H9 (cell line): Measurements from ENCODE around the gene EXOSC2. TPM values are rescaled to one million over a fixed set of nuclear protein-coding genes. Genes with fewer than 3 reads are reported as not detected.

ENCODE experiments used
- DNase-seq: peaks from one replicate; pipeline ENCODE4 v3.0.0-alpha.2; 2017
- H2AFZ ChIP-seq: one replicate; pipeline ENCODE4 v1.6.1; 2013; ENCODE audit warnings: mild to moderate bottlenecking, low read length, control low read depth, moderate library complexity
- H2AK5ac ChIP-seq: 2 replicates; pipeline ENCODE4 v1.6.1; 2013; ENCODE audit warnings: low read length, control low read depth, mixed read lengths; ENCODE audit not compliant: insufficient read length
- H2BK120ac ChIP-seq: one replicate; pipeline ENCODE4 v1.6.1; 2013; ENCODE audit warnings: low read depth, mild to moderate bottlenecking, low read length, control low read depth, inconsistent platforms; ENCODE audit not compliant: poor library complexity, severe bottlenecking
- H2BK12ac ChIP-seq: 2 replicates; pipeline ENCODE4 v1.6.1; 2013; ENCODE audit warnings: low read length, control low read depth, mixed read lengths, low read depth; ENCODE audit not compliant: insufficient read length
- H2BK15ac ChIP-seq: 2 replicates; pipeline ENCODE4 v1.6.1; 2013; ENCODE audit warnings: low read depth, low read length, control low read depth
- H2BK20ac ChIP-seq: one replicate; pipeline ENCODE4 v1.6.1; 2013; ENCODE audit warnings: low read depth, mild to moderate bottlenecking, low read length, control low read depth, inconsistent platforms; ENCODE audit not compliant: poor library complexity, severe bottlenecking
- H2BK5ac ChIP-seq: 2 replicates; pipeline ENCODE4 v1.6.1; 2013; ENCODE audit warnings: low read length, control low read depth, mixed read lengths; ENCODE audit not compliant: insufficient read length
- H3K14ac ChIP-seq: 2 replicates; pipeline ENCODE4 v1.6.1; 2013; ENCODE audit warnings: low read length, control low read depth; ENCODE audit not compliant: insufficient read depth
- H3K18ac ChIP-seq: 2 replicates; pipeline ENCODE4 v1.6.1; 2013; ENCODE audit warnings: low read depth, mild to moderate bottlenecking, mixed read lengths, low read length, control low read depth; ENCODE audit not compliant: insufficient read length
- H3K23ac ChIP-seq: 2 replicates; pipeline ENCODE4 v1.6.1; 2013; ENCODE audit warnings: low read length, control low read depth, mixed read lengths, low read depth; ENCODE audit not compliant: insufficient read length
- H3K23me2 ChIP-seq: 2 replicates; pipeline ENCODE4 v1.6.1; 2013; ENCODE audit warnings: low read depth, mild to moderate bottlenecking, mixed read lengths, low read length, control low read depth; ENCODE audit not compliant: insufficient read length, poor library complexity, severe bottlenecking
- H3K27ac ChIP-seq: 2 replicates; pipeline ENCODE4 v1.5.1; 2013; ENCODE audit warnings: low read length, control low read depth, mixed read lengths, low read depth; ENCODE audit not compliant: insufficient read length
- H3K27me3 ChIP-seq: 2 replicates; pipeline ENCODE4 v1.6.1; 2013; ENCODE audit warnings: low read length, control low read depth, inconsistent platforms; ENCODE audit not compliant: insufficient read depth
- H3K4ac ChIP-seq: 2 replicates; pipeline ENCODE4 v1.6.1; 2013; ENCODE audit warnings: low read depth, mild to moderate bottlenecking, control low read depth, inconsistent platforms, low read length, moderate library complexity
- H3K4me1 ChIP-seq: 2 replicates; pipeline ENCODE4 v1.6.1; 2013; ENCODE audit warnings: low read length, control low read depth, inconsistent platforms; ENCODE audit not compliant: insufficient read depth
- H3K4me2 ChIP-seq: 2 replicates; pipeline ENCODE4 v1.6.1; 2013; ENCODE audit warnings: low read length, control low read depth, mixed read lengths; ENCODE audit not compliant: insufficient read length, insufficient read depth
- H3K56ac ChIP-seq: 2 replicates; pipeline ENCODE4 v1.6.1; 2013; ENCODE audit warnings: low read depth, mild to moderate bottlenecking, mixed read lengths, low read length, control low read depth; ENCODE audit not compliant: insufficient read length
- H3K79me1 ChIP-seq: 2 replicates; pipeline ENCODE4 v1.6.1; 2013; ENCODE audit warnings: low read depth, mild to moderate bottlenecking, moderate library complexity, low read length, control low read depth, inconsistent platforms; ENCODE audit not compliant: insufficient read depth, poor library complexity, severe bottlenecking
- H3K79me2 ChIP-seq: 2 replicates; pipeline ENCODE4 v1.6.1; 2013; ENCODE audit warnings: low read length, control low read depth, inconsistent platforms; ENCODE audit not compliant: insufficient read depth
- H3K9ac ChIP-seq: 2 replicates; pipeline ENCODE4 v1.6.1; 2013; ENCODE audit warnings: low read length, control low read depth, mixed read lengths; ENCODE audit not compliant: insufficient read length; ENCODE audit errors: extremely low read depth
- H3K9me3 ChIP-seq: one replicate; pipeline ENCODE4 v1.6.1; 2013; ENCODE audit warnings: low read depth, low read length, inconsistent platforms; ENCODE audit not compliant: control insufficient read depth
- H3T11ph ChIP-seq: one replicate; pipeline ENCODE4 v1.6.1; 2013; ENCODE audit warnings: mild to moderate bottlenecking, low read length, control low read depth, inconsistent platforms
- H4K20me1 ChIP-seq: one replicate; pipeline ENCODE4 v1.6.1; 2013; ENCODE audit not compliant: control insufficient read depth, insufficient read length, insufficient read depth
- H4K5ac ChIP-seq: 2 replicates; pipeline ENCODE4 v1.6.1; 2013; ENCODE audit warnings: low read depth, mild to moderate bottlenecking, mixed read lengths, low read length, control low read depth; ENCODE audit not compliant: insufficient read length
- H4K8ac ChIP-seq: replicated peaks from 2 replicates; pipeline ENCODE4 v1.6.1; 2013; ENCODE audit warnings: low read length, control low read depth, mixed read lengths, low read depth; ENCODE audit not compliant: insufficient read length
- H4K91ac ChIP-seq: 2 replicates; pipeline ENCODE4 v1.6.1; 2013; ENCODE audit warnings: low read depth, mild to moderate bottlenecking, moderate library complexity, mixed read lengths, low read length, control low read depth; ENCODE audit not compliant: insufficient read length
- H3K27ac Mint-ChIP-seq, 3 experiments: 2 replicates in 2 of 3; 3 replicates in 1 of 3; pipeline ENCODE4 v1.8.0; 2020 to 2021; ENCODE audit warnings: mixed read lengths in 3 of 3, mild to moderate bottlenecking in 1 of 3, moderate library complexity in 1 of 3
- H3K27me3 Mint-ChIP-seq: 2 replicates; pipeline ENCODE4 v1.8.0; 2021; ENCODE audit warnings: low read depth, mild to moderate bottlenecking, moderate library complexity, mixed read lengths
- H3K36me3 Mint-ChIP-seq, 3 experiments: 2 replicates in 2 of 3; 3 replicates in 1 of 3; pipeline ENCODE4 v1.8.0; 2020 to 2021; ENCODE audit warnings: low read depth in 3 of 3, mixed read lengths in 3 of 3; ENCODE audit not compliant: insufficient read depth in 1 of 3
- H3K4me1 Mint-ChIP-seq, 2 experiments: 2 replicates each; pipeline ENCODE4 v1.8.0; 2020; ENCODE audit warnings: mixed read lengths in 2 of 2
- H3K4me3 Mint-ChIP-seq, 2 experiments: 2 replicates in 1 of 2; 3 replicates in 1 of 2; pipeline ENCODE4 v1.8.0; 2020 to 2021; ENCODE audit warnings: mild to moderate bottlenecking in 2 of 2, mixed read lengths in 2 of 2, moderate library complexity in 1 of 2
- H3K9me3 Mint-ChIP-seq, 2 experiments: 2 replicates in 1 of 2; 3 replicates in 1 of 2; pipeline ENCODE4 v1.8.0; 2020; ENCODE audit warnings: mild to moderate bottlenecking in 2 of 2, mixed read lengths in 2 of 2, moderate library complexity in 1 of 2
- CTCF ChIP-seq: fragments of 200-600 bp; sonication (generic); conservative IDR thresholded peaks from 3 replicates; pipeline ENCODE4 v1.8.0; 2021; ENCODE audit warnings: antibody characterized with exemption, mild to moderate bottlenecking
- WGBS: extraction: QIAGEN DNeasy Blood & Tissue Kit; methylation state at CpG from one replicate; pipeline ENCODE4 v1.1.7; 2013; ENCODE audit warnings: missing lambda C conversion rate, low lambda C conversion rate, mixed read lengths; ENCODE audit not compliant: insufficient read length; ENCODE audit errors: extremely low coverage; 5-methylcytosine and 5-hydroxymethylcytosine counted together
- total RNA-seq: library from RNA; stranded (reverse); gene quantifications from 2 replicates; pipeline ENCODE4 v1.2.1, GENCODE V29; 2021

Gene EXOSC2
- total RNA-seq, 1 experiment from 2014 or later: 94.5 TPM

GRCh38 chr9:130710822-130711352 lies 17.3 kb downstream of the EXOSC2 start:
- Mint-ChIP-seq H3K4me3 (no peak overlapping the region), H3K9me3 (no peaks in the 10 kb centered on the region), H3K27me3 (no peaks in the 10 kb centered on the region), H3K36me3 (peaks cover 0 to 10% (median 0%) of the 10 kb centered on the region in 3 experiments; a peak in 3 of 7 replicates), H3K27ac (no peak overlapping the region), H3K4me1 (peaks cover 23 to 26% of the 10 kb centered on the region in 2 experiments)
- no peak overlapping the region for H3K27ac ChIP-seq
- peaks cover 5% of the 10 kb centered on the region for H3K23me2 ChIP-seq
- no CpG with 5 or more reads among the region's 8 CpGs for WGBS
- H2AK5ac ChIP-seq: no peak overlapping the region
- no peak overlapping the region for H3K4me2 ChIP-seq
- no peaks in the 10 kb centered on the region for H3K27me3 ChIP-seq
- no peak overlapping the region for H4K91ac ChIP-seq
- H4K5ac ChIP-seq: no peak overlapping the region
- H2BK12ac ChIP-seq: no peak overlapping the region
- no peak overlapping the region for H2BK15ac ChIP-seq
- H2BK120ac ChIP-seq: no peak overlapping the region
- no peak overlapping the region for H3K9ac ChIP-seq
- H3K56ac ChIP-seq: no peak overlapping the region
- no peak overlapping the region for H3T11ph ChIP-seq
- no peak overlapping the region for H4K8ac ChIP-seq
- no peak overlapping the region for H3K18ac ChIP-seq
- peaks cover 7% of the 10 kb centered on the region; the same call in 1 of the 2 replicates for H3K4me1 ChIP-seq
- H4K20me1 ChIP-seq: no peaks in the 10 kb centered on the region
- TF ChIP-seq CTCF: no peak
- DNase-seq: no peak
- H3K23ac ChIP-seq: no peak overlapping the region
- H3K79me2 ChIP-seq: peaks cover 5% of the 10 kb centered on the region; the same call in 1 of the 2 replicates
- H3K14ac ChIP-seq: no peak overlapping the region
- H2AFZ ChIP-seq: no peak overlapping the region
- no peaks in the 10 kb centered on the region for H3K9me3 ChIP-seq
- peaks cover 3% of the 10 kb centered on the region for H3K79me1 ChIP-seq
- no peak overlapping the region for H3K4ac ChIP-seq
- no peak overlapping the region for H2BK5ac ChIP-seq
- no peak overlapping the region for H2BK20ac ChIP-seq
